ENCODE measurements around the gene SERGEF. TPM values are rescaled to one million over a fixed set of nuclear protein-coding genes. Genes with fewer than 3 reads are reported as not detected.

The SERGEF gene
- total and polyA plus RNA-seq, 10 of the 15 experiments (the other 5 are each of a cell fraction or from before 2014, with no cell fraction given), result 14.6 to 27.8 (median 22.4) TPM

- TF ChIP-seq HDAC6 (IDR thresholded peaks at IDR 0.05; ENCODE audit: unreplicated experiment) (no peak), NRF1 (conservative IDR thresholded peaks at IDR 0.05; ENCODE audit: low read depth, low read length) (no peak), FOXK2 (IDR thresholded peaks at IDR 0.05) (no peak), CBX3 (IDR thresholded peaks at IDR 0.05; ENCODE audit: borderline replicate concordance, low read depth) (no peak), JUNB (IDR thresholded peaks at IDR 0.05) (no peak)
- TF ChIP-seq, protein P1, sequence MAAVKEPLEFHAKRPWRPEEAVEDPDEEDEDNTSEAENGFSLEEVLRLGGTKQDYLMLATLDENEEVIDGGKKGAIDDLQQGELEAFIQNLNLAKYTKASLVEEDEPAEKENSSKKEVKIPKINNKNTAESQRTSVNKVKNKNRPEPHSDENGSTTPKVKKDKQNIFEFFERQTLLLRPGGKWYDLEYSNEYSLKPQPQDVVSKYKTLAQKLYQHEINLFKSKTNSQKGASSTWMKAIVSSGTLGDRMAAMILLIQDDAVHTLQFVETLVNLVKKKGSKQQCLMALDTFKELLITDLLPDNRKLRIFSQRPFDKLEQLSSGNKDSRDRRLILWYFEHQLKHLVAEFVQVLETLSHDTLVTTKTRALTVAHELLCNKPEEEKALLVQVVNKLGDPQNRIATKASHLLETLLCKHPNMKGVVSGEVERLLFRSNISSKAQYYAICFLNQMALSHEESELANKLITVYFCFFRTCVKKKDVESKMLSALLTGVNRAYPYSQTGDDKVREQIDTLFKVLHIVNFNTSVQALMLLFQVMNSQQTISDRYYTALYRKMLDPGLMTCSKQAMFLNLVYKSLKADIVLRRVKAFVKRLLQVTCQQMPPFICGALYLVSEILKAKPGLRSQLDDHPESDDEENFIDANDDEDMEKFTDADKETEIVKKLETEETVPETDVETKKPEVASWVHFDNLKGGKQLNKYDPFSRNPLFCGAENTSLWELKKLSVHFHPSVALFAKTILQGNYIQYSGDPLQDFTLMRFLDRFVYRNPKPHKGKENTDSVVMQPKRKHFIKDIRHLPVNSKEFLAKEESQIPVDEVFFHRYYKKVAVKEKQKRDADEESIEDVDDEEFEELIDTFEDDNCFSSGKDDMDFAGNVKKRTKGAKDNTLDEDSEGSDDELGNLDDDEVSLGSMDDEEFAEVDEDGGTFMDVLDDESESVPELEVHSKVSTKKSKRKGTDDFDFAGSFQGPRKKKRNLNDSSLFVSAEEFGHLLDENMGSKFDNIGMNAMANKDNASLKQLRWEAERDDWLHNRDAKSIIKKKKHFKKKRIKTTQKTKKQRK (IDR thresholded peaks at IDR 0.05; ENCODE audit: low read depth, low read length), result no peak
- TF ChIP-seq, protein P2, sequence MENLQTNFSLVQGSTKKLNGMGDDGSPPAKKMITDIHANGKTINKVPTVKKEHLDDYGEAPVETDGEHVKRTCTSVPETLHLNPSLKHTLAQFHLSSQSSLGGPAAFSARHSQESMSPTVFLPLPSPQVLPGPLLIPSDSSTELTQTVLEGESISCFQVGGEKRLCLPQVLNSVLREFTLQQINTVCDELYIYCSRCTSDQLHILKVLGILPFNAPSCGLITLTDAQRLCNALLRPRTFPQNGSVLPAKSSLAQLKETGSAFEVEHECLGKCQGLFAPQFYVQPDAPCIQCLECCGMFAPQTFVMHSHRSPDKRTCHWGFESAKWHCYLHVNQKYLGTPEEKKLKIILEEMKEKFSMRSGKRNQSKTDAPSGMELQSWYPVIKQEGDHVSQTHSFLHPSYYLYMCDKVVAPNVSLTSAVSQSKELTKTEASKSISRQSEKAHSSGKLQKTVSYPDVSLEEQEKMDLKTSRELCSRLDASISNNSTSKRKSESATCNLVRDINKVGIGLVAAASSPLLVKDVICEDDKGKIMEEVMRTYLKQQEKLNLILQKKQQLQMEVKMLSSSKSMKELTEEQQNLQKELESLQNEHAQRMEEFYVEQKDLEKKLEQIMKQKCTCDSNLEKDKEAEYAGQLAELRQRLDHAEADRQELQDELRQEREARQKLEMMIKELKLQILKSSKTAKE (IDR thresholded peaks at IDR 0.05; ENCODE audit: low read depth, poor library complexity, severe bottlenecking), result no peak
Observed at GRCh38 chr11:17779861-17780594, 232.8 kb downstream of the SERGEF start.

More at GRCh38 chr11:17779861-17780594, 232.8 kb downstream of the SERGEF start:
- intact Hi-C loops (cut with micrococcal nuclease; ENCODE audit: unreplicated experiment) (no loop called here), in situ Hi-C loops (cut with MboI) (no loop called here)
- no peaks in the 10 kb centered on the region for H3K27me3 ChIP-seq (replicated peaks in 1 of 2; ENCODE audit: control insufficient read depth in 2 of 2, insufficient read depth in 2 of 2, low read length in 1 of 2)
- FAIRE-seq, result no peak
- no peak overlapping the region for H3K9ac ChIP-seq (ENCODE audit: control insufficient read depth, insufficient read depth, low read length)
- H3K4me1 ChIP-seq (ENCODE audit: control insufficient read depth, insufficient read depth, low read length), result no peaks in the 10 kb centered on the region
- no peak overlapping the region for H2AFZ ChIP-seq (ENCODE audit: control insufficient read depth, low read depth, low read length)
- ATAC-seq, result no peak
- CTCF ChIA-PET, result no interaction called here
- 32% methylated on average over 14 of the region's 14 CpGs for WGBS (ENCODE audit: insufficient coverage, insufficient replicate concordance, low lambda C conversion rate, missing lambda C conversion rate)
- no peak overlapping the region for H3K4me3 ChIP-seq
- BruUV-seq (replicated peaks), result no TSS peak
- H3K4me2 ChIP-seq (ENCODE audit: control insufficient read depth, insufficient read depth), result no peak overlapping the region
- no peaks in the 10 kb centered on the region; the same call in 1 of the 2 replicates for H4K20me1 ChIP-seq (ENCODE audit: control insufficient read depth, insufficient read depth)
- SMC1A ChIA-PET (ENCODE audit: uncharacterized antibody, unreplicated experiment), result no interaction called here
- no peaks in the 10 kb centered on the region for H3K9me3 ChIP-seq (replicated peaks; ENCODE audit: control insufficient read depth, insufficient read depth, low read length)
- no peak for DNase-seq (ENCODE audit: low read depth, low spot score)
- H3K79me2 ChIP-seq (ENCODE audit: control insufficient read depth, insufficient read depth, low read length), result no peaks in the 10 kb centered on the region
- no peak overlapping the region for H3K27ac ChIP-seq (ENCODE audit: control insufficient read depth, insufficient read depth)
- RAD21 ChIA-PET (ENCODE audit: unreplicated experiment), result no interaction called here
- no peaks in the 10 kb centered on the region for H3K36me3 ChIP-seq (ENCODE audit: control insufficient read depth in 2 of 2, insufficient read depth in 2 of 2, low read length in 1 of 2)
- POLR2A ChIA-PET, result no interaction called here
